ES-I3 (cell line): ENCODE measurements around the gene GPR25.
"Not testable (repeated sequence)": the region's sequence is repeated elsewhere in the genome, so short reads cannot be mapped to it uniquely, and the experiment has no call there.

Source experiments
- H3K36me3 ChIP-seq: 2 replicates; pipeline ENCODE4 v1.6.1; 2013; ENCODE audit warnings: mild to moderate bottlenecking, low read length, control low read depth, moderate library complexity; ENCODE audit not compliant: insufficient read depth
- H3K4me1 ChIP-seq: 2 replicates; pipeline ENCODE4 v1.6.1; 2013; ENCODE audit warnings: mild to moderate bottlenecking, control low read depth, low read length; ENCODE audit not compliant: insufficient read depth
- H3K9ac ChIP-seq: 2 replicates; pipeline ENCODE4 v1.6.1; 2013; ENCODE audit warnings: low read depth, mild to moderate bottlenecking, low read length, moderate library complexity
- H3K9me3 ChIP-seq: 2 replicates; pipeline ENCODE4 v1.6.1; 2013; ENCODE audit warnings: mild to moderate bottlenecking, low read length, moderate library complexity; ENCODE audit not compliant: control insufficient read depth, insufficient read depth

GPR25 gene

DNA sequence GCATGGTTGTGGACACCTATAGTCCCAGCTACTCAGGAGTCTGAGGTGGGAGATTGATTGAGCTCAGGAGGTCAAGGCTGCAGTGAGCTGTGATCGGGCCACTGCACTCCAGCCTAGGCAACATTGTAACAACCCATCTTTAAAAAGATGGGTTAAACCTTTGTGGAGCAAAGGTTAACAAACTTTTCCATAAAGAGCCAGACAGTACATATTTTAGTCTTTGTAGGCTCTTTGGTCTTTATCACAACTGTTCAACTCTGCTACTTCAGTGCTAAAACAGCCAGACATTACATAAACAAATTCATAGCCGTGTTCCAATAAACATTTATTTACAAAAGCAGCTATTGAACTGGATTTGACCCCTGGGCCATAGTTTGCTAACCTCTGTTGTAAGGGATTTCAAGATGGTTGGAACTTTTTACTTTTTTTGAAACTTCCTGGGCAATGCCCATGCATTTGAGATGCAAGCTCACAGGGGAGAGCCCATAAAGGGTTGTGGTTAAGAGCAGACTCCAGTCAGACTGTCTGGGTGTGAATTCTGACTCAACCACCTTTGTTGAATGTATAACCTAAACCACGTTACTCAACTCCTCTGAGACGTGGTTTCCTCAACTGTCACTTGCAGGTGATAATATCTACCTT lies 32.8 kb downstream of the GPR25 start:
- H3K9me3 ChIP-seq, result no peaks in the 10 kb centered on the region
- no peak overlapping the region for H3K9ac ChIP-seq
- H3K4me1 ChIP-seq, result no peaks in the 10 kb centered on the region
- peaks cover 20% of the 10 kb centered on the region for H3K36me3 ChIP-seq

DNA sequence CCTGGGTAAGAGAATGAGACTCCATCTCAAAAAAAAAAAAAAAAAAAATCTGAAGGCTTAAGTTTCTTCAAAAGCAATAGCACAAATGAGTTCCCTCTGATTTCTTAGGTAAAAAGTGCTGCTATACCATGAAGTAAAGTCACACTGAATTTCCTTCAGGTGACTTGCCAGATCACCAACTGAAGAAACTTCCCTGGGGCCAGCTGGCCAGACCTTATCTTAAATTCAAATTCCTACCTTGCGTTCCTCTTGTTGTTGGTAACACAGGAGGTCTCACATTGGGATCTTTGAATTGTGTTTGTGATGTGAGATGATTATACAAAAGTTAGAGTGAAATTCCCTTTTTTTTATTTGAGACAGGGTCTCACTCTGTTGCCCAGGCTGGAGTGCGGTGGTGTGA lies 33.7 kb downstream of the GPR25 start:
- H3K4me1 ChIP-seq, result no peaks in the 10 kb centered on the region
- H3K36me3 ChIP-seq, result peaks cover 20% of the 10 kb centered on the region
- H3K9ac ChIP-seq, result no peak overlapping the region
- no peaks in the 10 kb centered on the region for H3K9me3 ChIP-seq

DNA sequence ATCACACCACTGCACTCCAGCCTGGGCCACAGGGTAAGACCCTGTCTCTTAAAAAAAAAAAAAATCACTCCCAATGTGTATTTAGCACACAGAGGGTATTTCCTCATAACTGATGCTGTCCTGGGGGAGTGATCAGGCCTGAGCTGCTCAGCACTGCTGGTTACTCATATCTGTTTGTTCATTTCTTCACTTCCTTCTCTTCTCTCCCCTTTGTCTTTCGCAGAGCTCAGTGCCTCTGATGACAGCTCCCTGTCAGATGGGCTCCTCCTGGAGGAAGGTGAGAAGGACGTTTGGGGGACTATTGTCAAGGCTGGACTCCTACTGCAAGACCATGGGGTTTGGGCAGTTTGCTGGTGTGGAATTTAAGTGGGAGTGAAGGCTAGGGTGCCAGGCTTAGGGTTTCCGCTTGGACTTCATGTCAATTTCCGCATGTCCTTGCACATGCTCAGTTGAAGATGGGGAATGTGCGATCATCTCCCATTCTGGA lies 34.9 kb downstream of the GPR25 start:
- Histone ChIP-seq H3K36me3 (peaks cover 20% of the 10 kb centered on the region), H3K4me1 (no peaks in the 10 kb centered on the region), H3K9me3 (no peaks in the 10 kb centered on the region), H3K9ac (no peak overlapping the region)

DNA sequence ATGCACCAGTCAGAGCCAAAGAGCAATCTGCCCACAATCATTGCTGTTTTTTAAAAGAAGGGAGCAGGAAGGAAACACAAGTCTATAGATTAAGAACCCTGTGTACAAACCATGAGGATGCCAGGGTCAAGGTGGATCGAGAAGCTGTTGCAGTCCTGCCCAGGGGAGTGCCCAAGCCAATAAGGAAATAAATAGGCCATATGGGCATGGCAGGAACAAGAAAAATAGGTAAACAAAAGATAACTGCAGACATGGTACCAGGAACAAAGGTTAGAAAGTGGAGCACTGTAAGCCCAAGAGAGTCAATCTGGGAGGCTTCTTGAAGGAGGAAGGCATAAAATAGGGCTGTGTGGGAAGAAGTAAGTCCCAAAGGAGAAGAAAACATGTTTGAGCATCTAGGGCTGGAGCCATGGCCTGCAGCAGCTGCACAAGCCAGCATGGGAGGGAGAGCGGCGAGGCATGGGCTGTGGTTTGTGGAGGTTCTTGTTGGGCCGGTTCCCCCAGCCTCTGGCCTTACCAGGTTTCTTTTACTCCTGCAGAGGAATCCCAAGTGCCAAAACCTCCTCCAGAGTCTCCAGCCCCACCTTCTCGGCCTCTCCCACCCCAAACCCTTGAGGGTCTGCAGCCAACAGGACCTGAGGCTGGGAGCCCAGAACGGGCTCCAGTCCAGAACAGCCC lies 35.5 kb downstream of the GPR25 start:
- peaks cover 20% of the 10 kb centered on the region for H3K36me3 ChIP-seq

DNA sequence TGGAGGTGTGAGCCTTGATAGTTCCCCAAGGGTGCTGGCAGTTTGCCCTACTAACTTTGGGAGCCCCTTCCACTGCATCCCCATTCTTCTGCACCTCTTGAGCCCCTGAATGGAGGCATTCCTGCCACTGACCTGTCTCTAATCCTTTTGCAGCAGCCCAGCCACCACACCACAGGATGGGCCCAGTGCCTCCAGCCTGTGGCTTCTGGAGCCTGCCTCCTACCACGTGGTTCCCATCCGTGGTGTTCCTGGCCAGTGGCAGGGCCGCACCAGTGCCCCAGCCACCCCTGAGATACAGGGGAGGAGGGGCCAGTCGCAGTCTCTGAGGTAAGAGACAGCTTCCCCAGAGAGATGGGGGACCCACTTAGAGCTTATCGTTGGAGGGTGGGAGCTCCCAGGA lies 36.3 kb downstream of the GPR25 start:
- peaks cover 20% of the 10 kb centered on the region for H3K36me3 ChIP-seq
- H3K4me1 ChIP-seq, result no peaks in the 10 kb centered on the region
- no peaks in the 10 kb centered on the region for H3K9me3 ChIP-seq
- no peak overlapping the region for H3K9ac ChIP-seq

More for the DNA sequence above, 35.5 kb downstream of the GPR25 start:
- H3K9me3 ChIP-seq, result no peaks in the 10 kb centered on the region
- no peaks in the 10 kb centered on the region for H3K4me1 ChIP-seq
- H3K9ac ChIP-seq, result no peak overlapping the region

DNA sequence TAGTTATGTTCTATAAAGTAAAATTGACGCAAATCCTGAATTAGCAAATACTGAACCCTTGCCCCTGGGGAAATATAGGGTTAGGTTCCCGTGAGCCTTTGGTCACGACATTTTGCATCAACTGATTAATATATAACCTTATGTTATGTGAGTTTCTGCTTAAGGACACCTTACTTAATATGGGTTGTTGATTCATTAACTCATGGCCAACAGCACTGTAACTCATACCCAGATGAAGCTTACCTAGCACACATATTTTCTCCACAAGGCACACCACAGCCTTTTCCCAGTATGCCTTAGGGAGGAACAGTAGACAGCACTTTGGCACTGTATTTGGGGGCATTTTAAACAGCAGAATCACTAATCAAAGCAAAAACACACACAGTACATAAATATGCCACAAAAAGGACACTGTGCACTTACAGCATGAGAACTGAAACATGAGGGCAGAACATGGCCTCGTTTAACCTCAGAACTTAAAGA lies 37.0 kb downstream of the GPR25 start:
- Histone ChIP-seq H3K9me3 (no peaks in the 10 kb centered on the region), H3K9ac (no peak overlapping the region), H3K36me3 (peaks cover 20% of the 10 kb centered on the region), H3K4me1 (no peaks in the 10 kb centered on the region)

DNA sequence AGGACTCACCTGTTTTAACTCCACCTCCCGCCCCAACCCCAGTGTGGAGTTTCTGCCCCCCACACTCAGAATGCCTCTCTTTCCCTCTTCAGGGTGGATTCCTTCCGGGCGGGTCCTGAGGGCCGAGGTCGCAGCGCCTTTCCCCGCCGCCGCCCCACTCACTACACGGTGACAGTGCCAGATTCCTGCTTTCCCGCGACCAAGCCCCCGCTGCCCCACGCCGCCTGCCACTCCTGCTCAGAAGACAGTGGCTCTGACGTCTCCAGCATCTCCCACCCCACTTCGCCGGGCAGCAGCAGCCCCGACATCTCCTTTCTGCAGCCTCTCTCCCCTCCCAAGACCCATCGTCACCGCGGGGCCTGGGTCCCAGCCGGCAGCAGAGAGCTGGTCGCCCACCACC lies 38.6 kb downstream of the GPR25 start:
- H3K9ac ChIP-seq, result no peak overlapping the region
- H3K36me3 ChIP-seq, result peaks cover 20% of the 10 kb centered on the region
- no peaks in the 10 kb centered on the region for H3K9me3 ChIP-seq
- H3K4me1 ChIP-seq, result no peaks in the 10 kb centered on the region

DNA sequence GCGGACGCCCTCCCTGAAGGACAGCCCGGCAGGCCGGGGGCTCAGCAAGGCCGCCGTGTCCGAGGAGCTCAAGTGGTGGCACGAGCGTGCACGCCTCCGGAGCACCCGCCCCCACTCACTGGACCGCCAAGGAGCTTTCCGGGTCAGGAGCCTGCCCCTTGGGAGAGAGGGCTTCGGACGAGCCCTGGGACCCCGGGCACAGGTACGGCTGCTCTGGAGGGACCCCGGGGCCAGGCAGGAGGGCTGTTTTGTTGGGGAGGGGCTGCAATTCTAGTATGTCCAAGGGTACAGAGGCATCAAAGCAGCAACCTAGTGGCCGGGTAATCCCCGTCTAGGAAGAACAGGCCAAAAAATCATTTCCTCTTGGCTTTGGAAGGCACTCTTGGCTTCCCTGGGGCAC lies 39.2 kb downstream of the GPR25 start:
- H3K36me3 ChIP-seq, result peaks cover 20% of the 10 kb centered on the region
- H3K9me3 ChIP-seq, H3K9ac ChIP-seq, H3K4me1 ChIP-seq: not testable (repeated sequence)

DNA sequence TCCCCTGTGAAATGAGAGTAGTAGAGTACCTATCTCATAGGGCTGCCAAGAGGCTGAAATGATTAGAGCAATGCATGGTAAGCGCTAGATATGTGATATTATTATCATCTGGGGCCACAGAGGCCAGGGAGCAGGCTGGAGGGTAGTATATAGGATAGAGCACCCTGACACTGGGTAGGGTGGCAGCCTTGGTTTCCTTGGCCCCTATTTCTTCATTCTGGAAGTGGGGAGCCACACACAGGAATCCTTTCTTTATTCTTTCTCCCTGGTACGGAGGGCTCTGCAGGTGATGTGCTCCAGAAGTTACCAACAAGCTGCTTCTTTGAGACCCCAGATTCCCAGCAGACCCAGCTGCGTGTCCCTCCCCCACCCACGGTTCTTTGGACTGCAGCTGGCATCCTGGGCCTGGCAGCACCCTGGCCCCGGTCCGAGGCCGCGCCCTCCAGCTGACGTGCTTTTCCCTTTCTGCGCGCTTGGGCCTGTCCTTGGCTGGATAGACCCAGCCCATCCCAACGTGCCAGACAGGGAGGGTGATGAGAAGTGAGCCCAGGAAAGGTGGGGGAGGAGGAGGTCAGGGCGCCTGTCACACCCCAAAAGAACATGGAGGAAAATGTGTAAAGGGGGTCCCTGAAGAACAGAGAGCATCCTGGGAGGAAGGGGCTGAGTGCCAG lies 40.1 kb downstream of the GPR25 start:
- no peaks in the 10 kb centered on the region for H3K4me1 ChIP-seq
- H3K9ac ChIP-seq, result no peak overlapping the region
- peaks cover 16% of the 10 kb centered on the region for H3K36me3 ChIP-seq
- H3K9me3 ChIP-seq, result no peaks in the 10 kb centered on the region

DNA sequence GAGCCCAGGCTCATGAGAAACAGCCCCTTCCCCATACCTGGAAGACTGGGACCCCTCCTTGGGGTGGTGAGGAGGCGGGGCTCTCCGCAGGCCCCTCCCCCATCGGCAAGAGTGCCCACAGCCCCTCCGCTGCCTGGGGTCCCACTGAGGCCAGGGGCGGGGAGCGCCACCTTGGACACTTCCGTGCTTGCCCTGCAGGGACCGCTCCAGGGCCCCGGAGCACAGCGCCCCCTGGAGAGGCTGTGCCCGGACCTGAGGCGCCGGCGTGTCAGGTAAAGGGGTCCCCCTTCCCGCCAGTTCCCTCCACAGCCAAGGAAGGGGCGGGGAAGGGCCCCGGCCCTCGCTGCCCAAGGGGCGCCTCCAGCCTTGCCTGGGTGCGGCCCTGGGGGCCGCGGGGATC lies 43.4 kb downstream of the GPR25 start:
- no peaks in the 10 kb centered on the region for H3K9me3 ChIP-seq
- no peaks in the 10 kb centered on the region; the same call in 1 of the 2 replicates for H3K36me3 ChIP-seq
- peak overlapping the region; percentile 10; the same call in 1 of the 2 replicates for H3K9ac ChIP-seq

DNA sequence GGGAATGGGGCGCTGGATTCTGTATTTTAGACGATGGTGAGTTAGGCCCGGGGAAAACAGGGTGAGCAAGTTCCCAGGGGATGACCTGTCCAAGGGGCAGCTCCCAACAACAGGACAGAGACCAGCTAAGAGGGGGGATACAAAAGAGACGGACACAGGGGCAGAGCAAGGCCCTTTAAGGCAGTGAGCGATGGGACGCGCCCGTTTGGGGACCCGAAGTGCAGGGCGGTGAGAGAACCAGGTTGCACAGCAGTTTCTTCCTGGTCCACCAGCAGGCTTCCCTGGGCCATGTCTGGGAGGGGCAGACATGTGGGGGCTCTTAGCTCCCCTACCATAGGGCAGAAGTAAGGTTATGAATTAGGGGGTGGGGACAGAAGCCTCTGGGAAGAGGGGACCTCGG lies 43.9 kb downstream of the GPR25 start:
- Histone ChIP-seq H3K9me3 (no peaks in the 10 kb centered on the region), H3K9ac (peak overlapping the region; percentile 10; the same call in 1 of the 2 replicates), H3K4me1 (no peaks in the 10 kb centered on the region), H3K36me3 (no peaks in the 10 kb centered on the region)

More for the DNA sequence above, 43.4 kb downstream of the GPR25 start:
- H3K4me1 ChIP-seq, result no peaks in the 10 kb centered on the region

DNA sequence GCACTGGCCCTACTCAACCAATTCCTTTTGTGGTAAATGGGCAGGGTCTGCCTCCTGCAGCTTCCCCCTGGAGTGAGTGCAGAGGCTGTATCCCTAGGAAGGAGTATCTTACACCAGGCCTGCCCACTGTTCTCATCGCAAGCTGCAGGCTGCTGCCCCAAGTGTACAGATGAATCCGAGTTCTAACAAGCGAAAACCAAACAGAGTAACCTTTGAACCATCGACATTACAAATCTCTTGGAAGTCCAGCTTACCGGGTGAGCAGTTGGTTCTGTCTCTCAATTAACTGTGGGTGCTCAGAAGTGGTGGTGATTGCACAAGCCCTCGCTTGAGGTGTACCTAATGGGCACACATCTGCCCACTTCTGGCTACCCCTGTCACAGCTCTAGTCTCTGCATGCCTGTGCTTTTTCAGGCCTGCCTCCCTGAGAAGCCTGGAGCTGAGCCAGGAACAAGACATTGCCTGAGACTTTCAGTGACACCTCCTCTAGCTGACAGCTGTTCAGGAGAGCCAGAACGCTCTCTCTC lies 44.6 kb downstream of the GPR25 start:
- H3K4me1 ChIP-seq, result no peaks in the 10 kb centered on the region
- H3K9ac ChIP-seq, result 0 out of 2 replicates have a peak overlapping the region, but pooled peaks have one; percentile 10
- H3K36me3 ChIP-seq, result no peaks in the 10 kb centered on the region
- H3K9me3 ChIP-seq, result no peaks in the 10 kb centered on the region

DNA sequence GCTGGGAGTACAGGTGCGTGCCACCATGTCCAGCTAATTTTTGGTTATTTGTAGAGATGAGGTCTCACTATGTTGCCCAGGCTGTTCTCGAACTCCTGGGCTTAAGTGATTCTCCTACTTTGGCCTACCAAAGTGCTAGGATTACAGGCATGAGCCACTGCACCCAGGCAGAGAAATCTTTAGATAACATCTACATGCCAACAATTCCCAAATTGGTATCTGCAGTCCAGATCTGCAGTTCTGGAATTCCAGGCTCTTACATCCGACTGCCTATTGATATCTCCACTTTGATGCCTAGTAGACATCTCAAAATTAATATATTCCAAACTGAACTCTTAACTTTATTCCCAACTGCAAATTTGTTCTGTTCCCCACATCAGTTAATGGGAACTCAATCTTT lies 45.2 kb downstream of the GPR25 start:
- no peaks in the 10 kb centered on the region for H3K36me3 ChIP-seq
- no peaks in the 10 kb centered on the region for H3K9me3 ChIP-seq
- H3K4me1 ChIP-seq, result no peaks in the 10 kb centered on the region
- no peak overlapping the region for H3K9ac ChIP-seq

DNA sequence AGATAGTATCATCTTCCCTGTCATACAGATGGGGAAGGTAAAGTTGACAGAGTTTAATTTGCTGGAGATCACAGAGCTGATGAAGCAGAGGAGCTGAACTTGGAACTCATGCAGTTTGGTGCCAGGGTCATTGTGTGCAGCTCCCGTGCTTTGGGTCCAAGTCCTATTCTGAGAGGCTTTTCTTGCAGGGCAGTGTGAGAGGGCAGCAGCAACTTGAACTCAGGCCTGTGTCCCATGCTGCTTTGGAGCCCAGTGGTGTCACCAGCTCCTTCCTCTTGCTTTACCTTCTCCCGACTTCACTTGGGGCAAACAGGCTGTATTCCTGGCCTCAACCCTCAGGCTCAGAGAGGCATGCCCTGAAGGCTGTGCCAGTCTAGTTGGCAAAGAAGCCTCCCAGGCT lies 46.6 kb downstream of the GPR25 start:
- no peaks in the 10 kb centered on the region for H3K4me1 ChIP-seq
- H3K36me3 ChIP-seq, result no peaks in the 10 kb centered on the region
- no peak overlapping the region for H3K9ac ChIP-seq
- H3K9me3 ChIP-seq, result no peaks in the 10 kb centered on the region
